Smooth muscle cell (in vitro differentiated cells): ENCODE data around the gene NME9. TPM values are rescaled to one million over a fixed set of nuclear protein-coding genes. Genes with fewer than 3 reads are reported as not detected.

Source experiments
- DNase-seq: peaks from one replicate; lab custom pipeline; 2025; ENCODE audit not compliant: unreplicated experiment; lab: John Stamatoyannopoulos, UW
- H2AFZ ChIP-seq: fragments of 200-600 bp; sonication (generic); 2 replicates; pipeline ENCODE4 v1.6.0; 2016; ENCODE audit warnings: antibody characterized with exemption, low read depth, mild to moderate bottlenecking
- H3F3A ChIP-seq: fragments of 200-600 bp; sonication (generic); 2 replicates; pipeline ENCODE4 v1.6.0; 2017; ENCODE audit warnings: antibody characterized with exemption, low read depth
- H3K27ac ChIP-seq: fragments of 200-600 bp; sonication (generic); 2 replicates; pipeline ENCODE4 v1.5.1; 2016; ENCODE audit warnings: low read depth, mild to moderate bottlenecking
- H3K27me3 ChIP-seq: fragments of 200-600 bp; sonication (generic); 2 replicates; pipeline ENCODE4 v1.6.1; 2016; ENCODE audit warnings: low read depth, mild to moderate bottlenecking
- H3K36me3 ChIP-seq: fragments of 200-600 bp; sonication (generic); 2 replicates; pipeline ENCODE4 v1.5.1; 2016; ENCODE audit warnings: low read depth
- H3K4me1 ChIP-seq: fragments of 200-600 bp; sonication (generic); 2 replicates; pipeline ENCODE4 v1.5.1; 2016; ENCODE audit warnings: low read depth
- H3K4me2 ChIP-seq: fragments of 200-600 bp; sonication (generic); 2 replicates; pipeline ENCODE4 v1.6.0; 2016; ENCODE audit warnings: mild to moderate bottlenecking
- H3K4me3 ChIP-seq: fragments of 200-600 bp; sonication (generic); 2 replicates; pipeline ENCODE4 v1.5.1; 2016; ENCODE audit warnings: mild to moderate bottlenecking
- H3K79me2 ChIP-seq: fragments of 200-600 bp; sonication (generic); 2 replicates; pipeline ENCODE4 v1.6.0; 2016; ENCODE audit warnings: low read depth, mild to moderate bottlenecking
- H3K9ac ChIP-seq: fragments of 200-600 bp; sonication (generic); 2 replicates; pipeline ENCODE4 v1.6.0; 2016; ENCODE audit warnings: low read depth
- H3K9me3 ChIP-seq: fragments of 200-600 bp; sonication (generic); replicated peaks from 2 replicates; pipeline ENCODE4 v1.5.1; 2016; ENCODE audit warnings: low read depth
- H4K20me1 ChIP-seq: fragments of 200-600 bp; sonication (generic); 2 replicates; pipeline ENCODE4 v1.6.0; 2016; ENCODE audit warnings: low read depth
- WGBS: methylation state at CpG from one replicate; pipeline ENCODE4 v1.1.7; 2016; ENCODE audit warnings: low lambda C conversion rate; 5-methylcytosine and 5-hydroxymethylcytosine counted together
- polyA plus RNA-seq: library from polyadenylated mRNA; unstranded; fragments of >200 nt; fragmentation: Nextera tagmentation; extraction: Ambion mirVana; gene quantifications from 2 replicates; pipeline ENCODE4 v1.2.1, GENCODE V29; 2016
- total RNA-seq: library from RNA; depleted of rRNA; stranded (reverse); fragments of >200 nt; gene quantifications from 2 replicates; pipeline ENCODE4 v1.2.3, GENCODE V29; 2014
- TF ChIP-seq, protein P1 (sequence below): fragments of 200-600 bp; sonication (generic); IDR thresholded peaks from 2 replicates; pipeline ENCODE4 v1.5.1; 2017; ENCODE audit warnings: borderline replicate concordance, mild to moderate bottlenecking, antibody characterized with exemption; ENCODE audit not compliant: insufficient read depth, poor library complexity, severe bottlenecking

NME9 gene
- total and polyA plus RNA-seq, 2 experiments from 2014 or later, result not detected

GRCh38 chr3:138361561-138361971 is 31.9 kb upstream of the NME9 start:
- H2AFZ ChIP-seq, result no peak overlapping the region
- H3K27me3 ChIP-seq, result no peaks in the 10 kb centered on the region
- no peaks in the 10 kb centered on the region for H3F3A ChIP-seq
- no peaks in the 10 kb centered on the region for H3K4me1 ChIP-seq
- no peak overlapping the region for H3K4me2 ChIP-seq
- WGBS, result 92% methylated on average over 7 of the region's 7 CpGs
- no peak for DNase-seq
- no peaks in the 10 kb centered on the region for H3K36me3 ChIP-seq
- TF ChIP-seq, protein P1, sequence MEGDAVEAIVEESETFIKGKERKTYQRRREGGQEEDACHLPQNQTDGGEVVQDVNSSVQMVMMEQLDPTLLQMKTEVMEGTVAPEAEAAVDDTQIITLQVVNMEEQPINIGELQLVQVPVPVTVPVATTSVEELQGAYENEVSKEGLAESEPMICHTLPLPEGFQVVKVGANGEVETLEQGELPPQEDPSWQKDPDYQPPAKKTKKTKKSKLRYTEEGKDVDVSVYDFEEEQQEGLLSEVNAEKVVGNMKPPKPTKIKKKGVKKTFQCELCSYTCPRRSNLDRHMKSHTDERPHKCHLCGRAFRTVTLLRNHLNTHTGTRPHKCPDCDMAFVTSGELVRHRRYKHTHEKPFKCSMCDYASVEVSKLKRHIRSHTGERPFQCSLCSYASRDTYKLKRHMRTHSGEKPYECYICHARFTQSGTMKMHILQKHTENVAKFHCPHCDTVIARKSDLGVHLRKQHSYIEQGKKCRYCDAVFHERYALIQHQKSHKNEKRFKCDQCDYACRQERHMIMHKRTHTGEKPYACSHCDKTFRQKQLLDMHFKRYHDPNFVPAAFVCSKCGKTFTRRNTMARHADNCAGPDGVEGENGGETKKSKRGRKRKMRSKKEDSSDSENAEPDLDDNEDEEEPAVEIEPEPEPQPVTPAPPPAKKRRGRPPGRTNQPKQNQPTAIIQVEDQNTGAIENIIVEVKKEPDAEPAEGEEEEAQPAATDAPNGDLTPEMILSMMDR, result no peak
- no peak overlapping the region for H3K4me3 ChIP-seq
- no peak overlapping the region for H3K9ac ChIP-seq
- H4K20me1 ChIP-seq, result peaks cover 94% of the 10 kb centered on the region
- H3K79me2 ChIP-seq, result peaks cover 3% of the 10 kb centered on the region
- no peaks in the 10 kb centered on the region for H3K9me3 ChIP-seq
- H3K27ac ChIP-seq, result no peak overlapping the region

DNA sequence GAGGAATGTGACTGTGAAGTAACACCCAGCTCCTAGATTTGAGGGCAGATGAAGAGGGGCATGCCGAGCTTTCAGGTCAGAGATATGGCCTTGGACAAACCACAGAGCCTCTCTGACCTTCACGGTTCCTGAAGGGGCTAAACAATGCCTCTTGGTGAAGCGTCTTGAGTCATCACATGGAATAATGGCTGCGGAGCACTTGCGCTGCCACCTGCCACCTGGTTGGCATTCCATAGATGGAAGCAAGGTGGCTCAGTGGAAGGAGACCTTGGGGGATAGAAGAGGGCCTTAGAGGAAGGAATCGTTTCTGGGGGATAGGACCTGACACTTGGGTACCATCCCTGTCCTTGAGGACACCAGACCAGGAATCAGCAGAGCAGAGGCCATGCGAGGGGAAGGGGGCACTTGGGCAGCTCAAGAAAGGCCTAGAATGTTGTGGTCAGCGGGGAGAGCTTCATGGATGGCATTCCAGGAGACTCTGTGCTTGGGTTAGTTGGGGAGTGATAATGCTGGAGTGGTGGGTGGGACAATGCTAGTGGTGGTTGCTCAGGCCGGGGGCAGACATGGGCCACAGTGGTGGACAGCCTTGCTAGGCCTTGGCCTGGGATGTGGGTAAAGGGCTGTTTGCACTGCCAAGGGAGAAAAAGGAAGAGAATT is 31.3 kb upstream of the NME9 start:
- WGBS, result 98% methylated on average over 9 of the region's 9 CpGs
- H3K4me3 ChIP-seq, result no peak overlapping the region
- TF ChIP-seq, protein P1, result no peak
- H3K36me3 ChIP-seq, result no peaks in the 10 kb centered on the region
- H3K9ac ChIP-seq, result no peak overlapping the region
- no peak overlapping the region for H2AFZ ChIP-seq
- no peaks in the 10 kb centered on the region for H3K27me3 ChIP-seq
- peaks cover 3% of the 10 kb centered on the region for H3K79me2 ChIP-seq
- H3K4me2 ChIP-seq, result no peak overlapping the region
- H3K4me1 ChIP-seq, result no peaks in the 10 kb centered on the region
- no peaks in the 10 kb centered on the region for H3F3A ChIP-seq
- DNase-seq, result no peak
- H3K9me3 ChIP-seq, result no peaks in the 10 kb centered on the region
- peaks cover 92% of the 10 kb centered on the region for H4K20me1 ChIP-seq
- H3K27ac ChIP-seq, result no peak overlapping the region

DNA sequence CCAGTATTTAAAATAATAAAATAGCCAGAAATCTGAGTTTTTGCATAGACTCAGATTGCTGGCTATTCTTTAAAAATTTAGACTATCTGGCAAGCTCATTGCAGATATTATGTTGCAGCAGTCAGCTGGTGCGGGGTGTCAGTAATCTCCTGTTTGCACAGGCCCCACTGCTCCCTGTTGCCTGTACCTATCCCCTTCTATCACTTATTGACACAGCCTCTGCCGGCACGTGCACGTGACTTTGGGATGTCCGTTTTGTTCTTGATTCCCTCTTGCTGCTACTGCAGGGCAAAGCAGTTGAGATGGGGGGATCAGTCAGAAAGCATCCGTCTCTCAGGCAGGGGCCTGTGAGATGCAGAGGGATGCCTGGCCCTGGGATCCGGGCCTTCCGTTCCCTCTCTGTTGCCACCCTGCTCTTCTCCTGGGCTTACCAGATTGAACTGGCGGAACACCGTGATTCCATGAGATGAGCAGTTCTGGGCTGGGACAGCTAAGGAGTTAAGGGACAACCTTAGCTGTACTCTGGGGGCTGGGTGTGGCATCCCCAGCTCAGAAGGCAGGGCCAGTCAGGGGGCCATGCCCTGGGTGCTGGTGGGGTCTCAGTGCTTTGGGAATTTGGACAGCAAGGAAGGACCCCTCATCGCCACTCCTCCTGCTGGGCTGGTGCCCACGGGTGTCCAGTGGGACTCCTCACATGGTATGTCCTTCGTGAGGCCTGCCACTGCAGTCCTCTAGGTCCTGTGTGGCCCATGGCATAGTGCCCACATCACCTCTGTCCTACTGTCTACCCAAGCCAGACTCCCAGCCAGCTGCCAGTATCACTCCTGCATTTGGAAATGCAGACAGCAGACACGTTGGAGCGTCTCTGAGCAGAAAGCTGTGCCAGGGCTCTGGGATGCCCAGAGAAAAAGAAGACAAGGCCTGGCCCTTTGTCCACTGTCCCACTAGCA is 30.5 kb upstream of the NME9 start:
- H3K79me2 ChIP-seq, result peaks cover 3% of the 10 kb centered on the region
- no peak overlapping the region for H3K9ac ChIP-seq
- H3K4me1 ChIP-seq, result no peaks in the 10 kb centered on the region
- no peak overlapping the region for H3K4me2 ChIP-seq
- H3K27me3 ChIP-seq, result no peaks in the 10 kb centered on the region
- 97% methylated on average over 15 of the region's 15 CpGs for WGBS
- H3K27ac ChIP-seq, result no peak overlapping the region
- H3F3A ChIP-seq, result no peaks in the 10 kb centered on the region
- TF ChIP-seq, protein P1, result no peak
- no peak overlapping the region for H3K4me3 ChIP-seq
- H2AFZ ChIP-seq, result no peak overlapping the region
- no peaks in the 10 kb centered on the region for H3K36me3 ChIP-seq
- peaks cover 92% of the 10 kb centered on the region for H4K20me1 ChIP-seq
- DNase-seq, result no peak
- H3K9me3 ChIP-seq, result no peaks in the 10 kb centered on the region
